GM12891 (cell line): Measurements from ENCODE around the gene LILRA2.
"Not testable (repeated sequence)": the region's sequence is repeated elsewhere in the genome, so short reads cannot be mapped to it uniquely, and the experiment has no call there.

Experiments used
- PAX5 ChIP-seq: IDR thresholded peaks from 2 replicates; pipeline ENCODE4 v1.6.1; 2011; ENCODE audit warnings: low read length, moderate library complexity, mild to moderate bottlenecking; ENCODE audit not compliant: insufficient read depth, severe bottlenecking
- POLR2A ChIP-seq: IDR thresholded peaks from 2 replicates; pipeline ENCODE4 v1.6.1; 2011; ENCODE audit warnings: low read depth, low read length, control low read depth
- POLR2AphosphoS5 ChIP-seq: IDR thresholded peaks from 2 replicates; pipeline ENCODE4 v1.6.1; 2011; ENCODE audit warnings: low read depth, low read length, control low read depth
- POU2F2 ChIP-seq: IDR thresholded peaks from 2 replicates; pipeline ENCODE4 v1.6.1; 2011; ENCODE audit warnings: low read depth, mild to moderate bottlenecking, control low read depth, low read length, moderate library complexity
- SPI1 ChIP-seq: IDR thresholded peaks from 2 replicates; pipeline ENCODE4 v1.6.1; 2011; ENCODE audit warnings: low read depth, low read length, control low read depth
- TAF1 ChIP-seq: IDR thresholded peaks from 2 replicates; pipeline ENCODE4 v1.6.1; 2011; ENCODE audit warnings: low read depth, low read length, control low read depth

- TF ChIP-seq POLR2AphosphoS5, POLR2A, TAF1, SPI1, PAX5, POU2F2: not testable (repeated sequence)
Measured at GRCh38 chr19:54575205-54575604, 1.6 kb downstream of the LILRA2 start.
